Sigmoid colon (tissue), 7 donors: ENCODE measurements around the gene CEP43. TPM values are rescaled to one million over a fixed set of nuclear protein-coding genes. Genes with fewer than 3 reads are reported as not detected.

ENCODE experiments used
- DNase-seq: peaks from one replicate; pipeline ENCODE4 v3.0.0-alpha.2; 2019
- H3K27ac ChIP-seq, 4 donors: fragments of 200-600 bp; sonication (generic); one replicate each; pipeline ENCODE4 v1.5.1; 2016 to 2019; ENCODE audit warnings: mild to moderate bottlenecking in 1 of 4
- H3K27me3 ChIP-seq, 3 donors: fragments of 200-600 bp; sonication (generic); one replicate each; pipeline ENCODE4 v1.5.1; 2019; ENCODE audit warnings: mild to moderate bottlenecking in 1 of 3
- H3K36me3 ChIP-seq, 4 donors: fragments of 200-600 bp; sonication (generic); one replicate each; pipeline ENCODE4 v1.5.1; 2016 to 2019
- H3K4me1 ChIP-seq, 4 donors: fragments of 200-600 bp; sonication (generic); one replicate each; pipeline ENCODE4 v1.5.1; 2017 to 2019
- H3K4me3 ChIP-seq, 4 donors: fragments of 200-600 bp; sonication (generic); one replicate each; pipeline ENCODE4 v1.5.1; 2017 to 2019; ENCODE audit warnings: mild to moderate bottlenecking in 2 of 4, moderate library complexity in 1 of 4
- H3K9me3 ChIP-seq, 4 donors: fragments of 200-600 bp in 3 of 4; sonication (generic) in 3 of 4; one replicate each; pipeline versions ENCODE4 v1.5.1 to v1.6.1; 2013 to 2019
- EP300 ChIP-seq, 4 donors: sonication (generic); formaldehyde crosslinking; IDR thresholded peaks; one replicate each; pipeline ENCODE4 v1.6.1; 2017; ENCODE audit warnings: antibody characterized with exemption in 4 of 4
- POLR2A ChIP-seq, 2 donors: fragments of 450-650 bp; IDR thresholded peaks; one replicate each; pipeline ENCODE4 v1.6.1; 2016; ENCODE audit warnings: antibody characterized with exemption in 2 of 2, mild to moderate bottlenecking in 2 of 2, moderate library complexity in 2 of 2
- POLR2AphosphoS5 ChIP-seq, 4 donors: sonication (generic); formaldehyde crosslinking; IDR thresholded peaks; one replicate each; pipeline ENCODE4 v1.6.1; 2017; ENCODE audit warnings: antibody characterized with exemption in 4 of 4
- WGBS, 2 donors: extraction: QIAGEN DNeasy Blood & Tissue Kit; methylation state at CpG; one replicate each; pipeline ENCODE4 v1.1.7; 2013; 5-methylcytosine and 5-hydroxymethylcytosine counted together
- intact Hi-C: fragments of 100-400 bp; cut with DNase I; formaldehyde crosslinking; loops from one replicate; pipeline ENCODE4 v1.15.1; 2023
- polyA plus RNA-seq, 3 donors: library from polyadenylated mRNA; stranded (reverse); fragments of 200-250 nt; gene quantifications; one replicate each; pipeline ENCODE4 v1.2.3, GENCODE V29; 2013
- small RNA-seq, 3 donors: library from RNA; depleted of rRNA; stranded (forward); fragments of <200 nt; gene quantifications; one replicate each; pipeline ENCODE3, GENCODE V24; 2016
- total RNA-seq, 4 donors: library from RNA; depleted of rRNA; stranded (reverse); fragments of >200 nt; gene quantifications; one replicate each; pipeline ENCODE4 v1.1.0, GENCODE V29; 2016
- TF ChIP-seq, protein P1 (sequence below), 4 experiments: fragments of 450-650 bp in 3 of 4; fragments of 200-600 bp in 1 of 4; IDR thresholded peaks; one replicate each; pipeline ENCODE4 v1.5.1; 2016 to 2019; ENCODE audit warnings: antibody characterized with exemption in 4 of 4, mild to moderate bottlenecking in 3 of 4, moderate library complexity in 2 of 4
- donor health status: healthy with polysubstance abuse.
- donor health status: Bipolar disorder and iron deficiency.
- donor health status: healthy.

The CEP43 gene
- total and polyA plus RNA-seq, 7 donors, result 6.6 to 19.7 (median 14.3) TPM

DNA sequence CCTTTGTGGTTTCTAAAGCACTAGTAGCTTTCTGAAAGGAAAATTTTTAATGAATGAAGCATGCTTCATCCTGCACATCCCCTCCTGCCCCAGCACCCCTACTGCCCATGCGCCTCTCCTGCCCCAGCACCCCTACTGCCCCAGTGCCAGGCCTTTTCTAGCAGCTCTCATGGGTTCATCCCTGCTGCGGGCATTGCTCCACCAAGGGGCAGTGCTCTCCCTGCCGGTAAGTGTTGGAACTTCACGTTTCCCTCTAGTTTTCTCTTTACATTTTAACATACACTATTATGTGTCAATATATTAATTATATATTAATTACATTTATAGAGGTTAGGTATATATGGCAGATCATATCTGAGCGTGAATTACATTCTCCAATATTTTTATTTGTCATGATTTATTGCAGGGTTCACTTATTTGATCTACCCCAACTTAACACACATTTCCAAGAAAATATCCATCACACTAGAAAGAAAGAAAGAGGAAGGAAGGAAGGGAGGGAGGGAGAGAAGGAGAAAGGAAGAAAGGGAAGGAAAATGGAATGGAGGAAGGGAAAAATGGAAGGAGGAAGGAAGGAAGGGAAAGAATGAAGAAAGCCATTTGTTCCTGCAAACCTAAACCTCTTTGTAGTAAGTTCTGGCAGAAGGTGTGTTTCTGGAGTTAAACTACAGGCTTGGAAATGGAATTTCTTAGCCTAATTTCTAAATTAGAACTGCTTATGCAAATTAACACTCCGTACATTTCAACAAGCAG, 46.8 kb downstream of the CEP43 start:
- H3K27ac ChIP-seq, result no peak overlapping the region
- no peaks in the 10 kb centered on the region for H3K9me3 ChIP-seq
- TF ChIP-seq EP300 (IDR thresholded peaks at IDR 0.05), result no peak
- TF ChIP-seq, protein P1, sequence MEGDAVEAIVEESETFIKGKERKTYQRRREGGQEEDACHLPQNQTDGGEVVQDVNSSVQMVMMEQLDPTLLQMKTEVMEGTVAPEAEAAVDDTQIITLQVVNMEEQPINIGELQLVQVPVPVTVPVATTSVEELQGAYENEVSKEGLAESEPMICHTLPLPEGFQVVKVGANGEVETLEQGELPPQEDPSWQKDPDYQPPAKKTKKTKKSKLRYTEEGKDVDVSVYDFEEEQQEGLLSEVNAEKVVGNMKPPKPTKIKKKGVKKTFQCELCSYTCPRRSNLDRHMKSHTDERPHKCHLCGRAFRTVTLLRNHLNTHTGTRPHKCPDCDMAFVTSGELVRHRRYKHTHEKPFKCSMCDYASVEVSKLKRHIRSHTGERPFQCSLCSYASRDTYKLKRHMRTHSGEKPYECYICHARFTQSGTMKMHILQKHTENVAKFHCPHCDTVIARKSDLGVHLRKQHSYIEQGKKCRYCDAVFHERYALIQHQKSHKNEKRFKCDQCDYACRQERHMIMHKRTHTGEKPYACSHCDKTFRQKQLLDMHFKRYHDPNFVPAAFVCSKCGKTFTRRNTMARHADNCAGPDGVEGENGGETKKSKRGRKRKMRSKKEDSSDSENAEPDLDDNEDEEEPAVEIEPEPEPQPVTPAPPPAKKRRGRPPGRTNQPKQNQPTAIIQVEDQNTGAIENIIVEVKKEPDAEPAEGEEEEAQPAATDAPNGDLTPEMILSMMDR (IDR thresholded peaks at IDR 0.05), result no peak
- TF ChIP-seq POLR2A (IDR thresholded peaks at IDR 0.05), result no peak
- no peak for DNase-seq
- H3K36me3 ChIP-seq, result peaks cover 0 to 8% (median 0%) of the 10 kb centered on the region in 4 donors
- intact Hi-C loops, result no loop called here
- WGBS, 2 donors, result 86% methylated on average over 6 of the region's 6 CpGs
- no peaks in the 10 kb centered on the region for H3K4me1 ChIP-seq
- no peak overlapping the region for H3K4me3 ChIP-seq
- no peaks in the 10 kb centered on the region for H3K27me3 ChIP-seq

DNA sequence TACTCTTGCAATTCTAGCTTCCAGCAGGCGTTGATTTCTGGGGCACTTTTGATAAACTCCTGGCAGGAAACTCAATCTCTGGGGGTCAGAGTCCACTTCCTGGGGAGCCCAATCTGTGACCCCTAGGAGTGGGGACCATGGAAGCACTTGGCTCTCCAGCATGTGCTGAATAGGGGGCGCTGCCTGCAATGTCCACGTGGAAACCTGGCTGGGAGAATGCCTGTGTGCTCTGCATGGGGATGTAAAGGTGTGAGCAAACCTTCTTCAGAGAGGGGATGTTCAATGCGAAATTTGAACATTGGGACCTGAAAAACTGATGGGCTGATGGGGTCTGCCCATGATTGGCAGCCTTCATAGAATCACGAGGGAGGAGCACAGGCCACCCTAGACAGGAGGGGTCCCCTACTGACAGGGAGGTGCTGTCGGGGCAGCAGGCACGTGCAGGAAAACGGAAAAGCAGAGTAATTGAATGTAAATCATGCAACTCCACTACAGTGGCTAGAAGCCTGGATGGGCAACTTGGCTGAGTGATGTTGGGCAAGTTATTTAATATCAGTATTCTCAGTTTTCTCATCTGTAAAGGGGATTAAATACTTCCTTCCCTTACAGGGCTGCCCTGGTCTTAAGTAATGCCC, 47.8 kb downstream of the CEP43 start:
- TF ChIP-seq, protein P1 (IDR thresholded peaks at IDR 0.05), result no peak
- TF ChIP-seq EP300 (IDR thresholded peaks at IDR 0.05) (no peak), POLR2A (IDR thresholded peaks at IDR 0.05) (no peak), POLR2AphosphoS5 (IDR thresholded peaks at IDR 0.05) (no peak)
- intact Hi-C loops, result no loop called here
- Histone ChIP-seq H3K36me3 (peaks cover 0 to under 1% (median 0%) of the 10 kb centered on the region in 4 donors), H3K9me3 (no peaks in the 10 kb centered on the region), H3K4me3 (no peak overlapping the region), H3K27ac (no peak overlapping the region), H3K4me1 (no peaks in the 10 kb centered on the region), H3K27me3 (no peaks in the 10 kb centered on the region)
- DNase-seq, result no peak
- 78 to 81% methylated on average over 8 of the region's 8 CpGs for WGBS, 2 donors

DNA sequence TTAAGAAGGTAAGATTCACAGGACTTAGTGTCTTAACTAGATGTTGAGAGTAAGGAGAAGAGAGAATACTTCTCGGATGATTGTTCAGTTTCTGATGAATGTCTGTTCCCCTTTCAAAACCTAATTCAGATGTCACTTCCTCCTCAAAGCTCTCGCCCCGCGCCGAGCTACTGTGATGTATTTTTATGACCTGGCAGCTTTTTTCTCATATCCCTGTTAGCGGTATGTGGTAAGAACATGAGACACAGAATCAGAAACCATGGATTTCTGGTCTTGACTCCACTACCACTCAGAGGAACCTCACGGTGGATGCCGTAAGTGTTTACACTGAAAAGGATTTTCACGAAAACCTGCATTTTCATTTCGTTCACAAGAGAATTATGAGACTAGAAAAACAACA, 48.4 kb downstream of the CEP43 start:
- H3K9me3 ChIP-seq, result no peaks in the 10 kb centered on the region
- WGBS, 2 donors, result 52 to 81% methylated on average over 10 of the region's 10 CpGs
- intact Hi-C loops, result no loop called here
- no peaks in the 10 kb centered on the region for H3K27me3 ChIP-seq
- DNase-seq, result no peak
- H3K27ac ChIP-seq, result no peak overlapping the region
- H3K4me1 ChIP-seq, result no peaks in the 10 kb centered on the region
- no peaks in the 10 kb centered on the region for H3K36me3 ChIP-seq
- TF ChIP-seq POLR2A (IDR thresholded peaks at IDR 0.05) (no peak), EP300 (IDR thresholded peaks at IDR 0.05) (no peak), POLR2AphosphoS5 (IDR thresholded peaks at IDR 0.05) (no peak)
- TF ChIP-seq, protein P1 (IDR thresholded peaks at IDR 0.05), result no peak
- H3K4me3 ChIP-seq, result no peak overlapping the region

Small RNAs within 50 kb of the gene (small RNA-seq; reads per million reads assigned to genes)
- 0 reads per million in 3 donors for gene MIR3939

Other genes with a start within 250 kb of the CEP43 start
- 10 to 100 TPM; 41.0 to 53.1 (median 42.5) TPM for gene RNASET2, start 42.8 kb upstream of the CEP43 start, total RNA-seq
- gene RNASET2, start 42.8 kb upstream of the CEP43 start, polyA plus RNA-seq, result 10 to 100 TPM; 35.4 to 83.9 (median 43.9) TPM
- not detected for gene CCR6, start 123.7 kb downstream of the CEP43 start, total RNA-seq
- 1 to 10 TPM in 1 of 3 donors, under 1 TPM in 1, not detected in 1; 0.46 to 7.7 TPM for gene CCR6, start 123.7 kb downstream of the CEP43 start, polyA plus RNA-seq
- not detected for gene GPR31, start 158.6 kb downstream of the CEP43 start, total RNA-seq
- gene GPR31, start 158.6 kb downstream of the CEP43 start, polyA plus RNA-seq, result under 1 TPM in 1 of 3 donors, not detected in 2; 0.28 TPM